Stimulated activated effector memory CD8-positive, alpha-beta T cell treated with anti-CD3 and anti-CD28 coated beads, Interleukin-12 subunit alpha, Interleukin-12 subunit beta, amount 100 ng/mL, for 72 hours (primary cell): Measurements from ENCODE around the gene EN2.
A peak's percentile ranks its signal among the peaks of the same experiment; 100 is the strongest.
"Not testable (repeated sequence)": the region's sequence is repeated elsewhere in the genome, so short reads cannot be mapped to it uniquely, and the experiment has no call there.

Experiments used
- ATAC-seq: fragments of 150-1000 bp; cut with Tn5 transposase; 2 replicates; pipeline ENCODE4 v1.10.0; 2021
- DNase-seq, 2 donors: peaks; one replicate each; pipeline ENCODE4 v3.0.0; 2021 to 2022; ENCODE audit warnings: low spot score in 2 of 2
- H3K27ac Mint-ChIP-seq: one replicate; pipeline ENCODE4 v1.8.0; 2022; ENCODE audit warnings: mild to moderate bottlenecking, mixed read lengths
- H3K36me3 Mint-ChIP-seq: one replicate; pipeline ENCODE4 v1.8.0; 2022; ENCODE audit warnings: mild to moderate bottlenecking, mixed read lengths
- H3K4me1 Mint-ChIP-seq: one replicate; pipeline ENCODE4 v1.8.0; 2022; ENCODE audit warnings: mixed read lengths
- H3K4me3 Mint-ChIP-seq: one replicate; pipeline ENCODE4 v1.8.0; 2022; ENCODE audit warnings: mild to moderate bottlenecking, mixed read lengths
- H3K9me3 Mint-ChIP-seq: one replicate; pipeline ENCODE4 v1.8.0; 2022; ENCODE audit warnings: mixed read lengths

Gene EN2

DNA sequence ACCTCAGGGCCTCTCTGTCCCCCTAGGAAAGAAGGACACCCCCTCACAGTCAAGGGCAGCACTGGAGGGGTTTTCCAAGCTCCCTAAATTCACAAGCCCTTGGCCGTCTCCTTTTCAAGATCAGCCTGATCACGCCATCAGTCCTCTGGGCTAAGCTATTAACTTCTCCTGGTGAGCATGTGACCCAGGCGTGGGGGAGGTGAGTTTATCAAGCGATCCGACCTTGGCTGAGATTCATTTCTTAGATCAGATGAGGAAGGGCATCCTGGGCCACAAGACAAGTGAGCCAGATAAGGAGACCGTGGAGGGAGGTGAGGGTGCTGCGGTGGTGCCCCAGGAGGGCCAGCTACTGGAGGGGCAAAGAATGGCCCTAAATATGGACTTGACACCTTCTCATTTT, 19.2 kb upstream of the EN2 start:
- no peaks in the 10 kb centered on the region for H3K36me3 Mint-ChIP-seq
- no peak for ATAC-seq
- DNase-seq: no peak
- no peaks in the 10 kb centered on the region for H3K4me1 Mint-ChIP-seq
- no peak overlapping the region for H3K4me3 Mint-ChIP-seq
- no peaks in the 10 kb centered on the region for H3K9me3 Mint-ChIP-seq
- no peak overlapping the region for H3K27ac Mint-ChIP-seq

DNA sequence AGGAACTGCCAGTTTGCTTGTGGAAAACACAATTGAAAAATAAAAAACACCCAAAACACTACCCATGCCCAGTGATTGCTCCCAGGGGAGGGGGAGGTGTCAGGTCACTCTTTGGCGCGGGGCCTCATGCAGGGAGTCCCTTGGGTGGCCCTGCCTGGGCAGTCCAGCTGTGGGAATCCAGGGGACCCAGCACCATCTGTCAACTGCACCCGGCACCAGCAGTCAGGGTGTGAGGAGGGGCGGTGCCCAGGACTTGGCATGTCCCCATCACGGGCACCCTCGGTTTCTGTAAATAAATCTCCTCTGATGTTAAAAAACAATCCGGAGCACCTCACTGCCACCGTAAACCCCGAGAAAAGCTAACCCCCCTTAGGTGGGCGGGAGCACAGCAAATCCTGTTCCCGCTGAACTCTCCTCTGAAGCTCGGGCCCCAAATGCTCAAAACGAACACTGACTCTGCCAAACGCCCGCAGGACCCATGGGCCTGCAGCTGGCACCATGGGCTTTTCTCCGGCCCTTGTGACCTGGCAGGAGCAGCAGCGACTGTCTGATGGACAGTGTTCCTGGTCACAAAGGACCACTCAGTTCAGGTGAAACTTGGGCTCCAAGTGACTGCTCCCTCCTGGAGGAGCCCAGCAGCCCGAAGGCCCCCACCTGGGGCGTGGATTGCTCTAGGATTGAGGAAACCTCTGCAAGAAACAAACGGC, 18.5 kb upstream of the EN2 start:
- no peak overlapping the region for H3K4me3 Mint-ChIP-seq
- H3K4me1 Mint-ChIP-seq: no peaks in the 10 kb centered on the region
- ATAC-seq: no peak
- H3K36me3 Mint-ChIP-seq: no peaks in the 10 kb centered on the region
- H3K27ac Mint-ChIP-seq: no peak overlapping the region
- DNase-seq: no peak
- no peaks in the 10 kb centered on the region for H3K9me3 Mint-ChIP-seq

DNA sequence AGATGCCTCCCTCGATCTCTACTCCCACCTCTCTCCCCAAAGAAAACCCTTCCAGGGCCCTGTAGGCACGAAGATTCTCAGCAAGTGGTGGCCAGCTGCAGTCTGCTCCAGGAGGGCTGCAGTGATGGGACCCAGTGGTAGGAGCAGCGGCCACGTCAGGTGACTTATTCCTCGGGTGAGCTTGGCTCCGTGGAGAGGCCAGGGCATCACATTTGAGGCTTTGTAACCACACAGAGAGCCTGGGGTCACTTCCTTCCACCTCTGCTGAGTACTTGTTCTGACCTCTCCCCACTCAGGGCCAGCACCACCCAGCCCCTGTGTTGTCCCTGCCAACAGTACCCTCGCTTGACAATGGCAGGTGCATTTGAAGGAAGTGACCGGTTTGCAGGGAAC, 17.9 kb upstream of the EN2 start:
- Mint-ChIP-seq H3K9me3 (no peaks in the 10 kb centered on the region), H3K4me1 (no peaks in the 10 kb centered on the region), H3K27ac (no peak overlapping the region), H3K36me3 (no peaks in the 10 kb centered on the region), H3K4me3 (no peak overlapping the region)
- DNase-seq (no peak), ATAC-seq (no peak)

DNA sequence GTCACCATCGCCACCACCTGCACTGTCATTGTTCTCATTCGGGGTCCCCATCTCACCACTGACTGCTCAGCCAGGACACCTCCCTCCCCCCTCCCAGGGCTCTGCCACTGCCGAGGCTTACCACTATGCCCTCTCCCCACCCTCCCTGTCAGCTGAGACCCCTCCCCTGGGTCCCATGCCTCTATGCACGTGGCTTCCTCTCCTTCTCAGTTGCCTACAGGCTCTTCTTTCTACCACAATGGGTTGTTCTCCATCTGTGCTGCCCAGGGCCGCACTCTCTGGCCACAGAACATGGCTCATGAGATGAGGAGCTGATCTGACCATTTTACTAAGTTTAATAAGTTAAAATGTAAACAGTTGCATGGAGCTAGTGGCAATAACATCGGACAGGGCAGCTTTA, 16.1 kb upstream of the EN2 start:
- Mint-ChIP-seq H3K27ac (no peak overlapping the region), H3K9me3 (no peaks in the 10 kb centered on the region), H3K4me3 (no peak overlapping the region), H3K4me1 (no peaks in the 10 kb centered on the region), H3K36me3 (no peaks in the 10 kb centered on the region)
- no peak for ATAC-seq
- no peak for DNase-seq

DNA sequence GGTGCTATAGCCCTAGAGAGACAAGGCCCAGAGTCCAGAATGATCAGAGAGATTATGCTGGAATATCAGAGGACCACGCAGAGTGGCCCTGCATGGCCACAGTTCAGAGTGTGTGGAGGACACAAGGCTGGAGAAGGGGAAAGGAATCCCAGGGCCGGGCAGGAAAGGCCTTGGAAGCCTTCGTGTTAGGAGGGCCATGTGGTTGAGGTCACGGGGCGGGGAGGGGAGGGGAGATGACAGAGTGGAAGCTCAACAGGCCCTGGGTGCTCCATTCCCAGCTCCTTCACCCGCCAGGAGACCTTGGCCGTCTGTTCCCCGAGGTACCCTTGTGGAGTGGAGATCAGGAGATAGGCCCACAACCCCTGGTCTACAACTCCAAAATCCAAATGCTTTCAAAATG, 13.2 kb upstream of the EN2 start:
- Mint-ChIP-seq H3K4me1 (peaks cover 9% of the 10 kb centered on the region), H3K27ac (no peak overlapping the region), H3K4me3 (no peak overlapping the region), H3K9me3 (no peaks in the 10 kb centered on the region), H3K36me3 (peaks cover 6% of the 10 kb centered on the region)
- no peak for DNase-seq
- no peak for ATAC-seq

DNA sequence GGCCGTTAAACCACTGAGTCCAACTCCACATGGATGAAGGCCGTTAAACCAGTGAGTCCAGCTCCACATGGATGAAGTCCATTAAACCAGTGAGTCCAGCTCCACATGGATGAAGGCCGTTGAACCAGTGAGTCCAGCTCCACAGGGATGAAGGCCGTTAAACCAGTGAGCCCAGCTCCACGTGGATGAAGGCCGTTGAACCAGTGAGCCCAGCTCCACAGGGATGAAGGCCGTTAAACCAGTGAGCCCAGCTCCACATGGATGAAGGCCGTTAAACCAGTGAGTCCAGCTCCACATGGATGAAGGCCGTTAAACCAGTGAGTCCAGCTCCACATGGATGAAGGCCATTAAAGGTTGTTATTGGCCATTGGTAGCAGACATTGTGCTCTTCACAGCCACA, 12.3 kb upstream of the EN2 start:
- H3K36me3 Mint-ChIP-seq, H3K27ac Mint-ChIP-seq, H3K9me3 Mint-ChIP-seq, H3K4me3 Mint-ChIP-seq, DNase-seq, ATAC-seq, H3K4me1 Mint-ChIP-seq: not testable (repeated sequence)

DNA sequence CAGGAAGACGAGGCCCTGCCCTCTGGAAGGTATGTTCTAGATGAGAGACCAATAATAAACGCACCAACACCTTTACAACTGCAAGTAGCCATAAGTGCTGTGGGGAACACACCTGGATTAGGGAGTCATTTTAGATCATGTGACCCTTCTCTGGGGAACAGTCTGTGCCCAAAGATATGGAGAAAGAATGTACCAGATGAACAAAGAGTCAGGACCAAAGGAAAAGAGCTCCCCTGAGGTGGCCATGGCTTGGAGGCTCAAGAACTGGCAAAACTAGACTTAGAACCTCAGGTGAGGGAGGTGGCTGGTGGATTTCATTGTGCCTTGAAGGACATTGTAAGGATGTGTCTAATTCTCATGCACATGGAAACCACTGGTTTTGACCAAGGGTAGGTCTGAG, 10.3 kb upstream of the EN2 start:
- Mint-ChIP-seq H3K27ac (no peak overlapping the region), H3K36me3 (peaks cover 6% of the 10 kb centered on the region), H3K4me1 (peaks cover 14% of the 10 kb centered on the region), H3K4me3 (no peak overlapping the region), H3K9me3 (no peaks in the 10 kb centered on the region)
- no peak for ATAC-seq
- DNase-seq: no peak

DNA sequence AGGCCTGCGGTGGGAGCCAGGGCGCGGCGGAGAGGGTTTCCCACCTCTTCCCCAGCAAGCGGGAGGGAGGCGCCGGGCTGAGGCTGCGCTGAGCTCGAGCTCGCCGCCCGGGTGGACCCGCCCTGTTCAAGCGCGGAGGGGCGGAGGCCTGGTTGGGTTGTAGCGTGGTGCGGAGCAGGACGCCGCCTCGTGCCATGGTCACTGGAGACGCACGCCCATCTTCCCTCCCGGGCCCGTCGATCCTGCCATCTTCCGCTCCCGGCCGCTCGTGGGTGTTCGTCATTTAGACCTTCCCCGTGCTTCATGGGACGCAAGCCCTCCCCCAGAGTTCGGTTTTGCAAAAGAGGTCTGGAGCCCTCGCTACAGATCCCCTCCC, 9.3 kb upstream of the EN2 start:
- ATAC-seq: peak; percentile 25
- Mint-ChIP-seq H3K4me3 (no peak overlapping the region), H3K27ac (no peak overlapping the region), H3K9me3 (no peaks in the 10 kb centered on the region), H3K36me3 (peaks cover 6% of the 10 kb centered on the region), H3K4me1 (peaks cover 14% of the 10 kb centered on the region)
- DNase-seq: no peak

DNA sequence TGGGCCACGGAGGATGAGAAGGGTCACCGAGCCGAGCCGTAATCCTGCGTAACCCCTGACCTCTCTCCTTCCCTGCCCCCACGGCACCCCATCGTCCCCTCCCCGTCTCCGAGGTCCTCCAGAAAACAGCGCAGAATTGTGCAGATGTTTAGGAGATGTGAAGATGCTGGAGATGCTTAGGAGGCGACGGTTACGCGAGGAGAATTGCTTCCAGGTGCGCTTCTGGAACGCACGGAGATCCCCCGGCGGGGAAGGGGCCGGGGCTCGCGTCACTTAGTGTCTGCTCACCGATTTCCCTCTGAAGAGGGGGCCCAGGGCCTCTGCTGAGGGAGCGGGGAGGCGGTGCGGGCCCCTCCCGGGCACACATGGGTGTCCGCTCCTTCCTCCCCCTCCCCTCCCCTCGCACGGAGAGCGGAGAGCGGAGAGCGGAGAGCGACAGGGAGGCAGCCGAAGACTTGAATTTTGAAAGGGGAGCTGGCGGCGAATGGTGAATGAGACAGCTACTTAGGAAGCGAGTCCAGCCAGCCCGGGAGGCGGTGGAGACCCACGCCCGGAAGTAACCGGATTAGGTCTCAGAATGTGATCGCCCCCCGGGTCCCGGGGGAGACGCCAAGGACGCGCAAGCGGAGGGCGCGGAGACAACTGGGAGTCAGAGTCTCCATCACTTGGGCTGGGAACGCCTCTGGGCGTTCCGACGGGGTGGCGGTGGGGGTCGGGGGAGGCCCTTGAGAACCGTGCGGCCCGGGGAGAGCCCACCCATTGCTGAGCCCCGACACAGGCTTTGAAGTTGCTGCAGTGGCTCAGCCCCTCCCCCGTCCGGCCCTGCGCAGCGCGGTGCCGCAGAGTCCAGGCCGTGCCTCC, 8.7 kb upstream of the EN2 start:
- ATAC-seq (no peak), DNase-seq (no peak)
- Mint-ChIP-seq H3K36me3 (peaks cover 6% of the 10 kb centered on the region), H3K9me3 (no peaks in the 10 kb centered on the region), H3K4me1 (peaks cover 14% of the 10 kb centered on the region), H3K27ac (no peak overlapping the region), H3K4me3 (no peak overlapping the region)

DNA sequence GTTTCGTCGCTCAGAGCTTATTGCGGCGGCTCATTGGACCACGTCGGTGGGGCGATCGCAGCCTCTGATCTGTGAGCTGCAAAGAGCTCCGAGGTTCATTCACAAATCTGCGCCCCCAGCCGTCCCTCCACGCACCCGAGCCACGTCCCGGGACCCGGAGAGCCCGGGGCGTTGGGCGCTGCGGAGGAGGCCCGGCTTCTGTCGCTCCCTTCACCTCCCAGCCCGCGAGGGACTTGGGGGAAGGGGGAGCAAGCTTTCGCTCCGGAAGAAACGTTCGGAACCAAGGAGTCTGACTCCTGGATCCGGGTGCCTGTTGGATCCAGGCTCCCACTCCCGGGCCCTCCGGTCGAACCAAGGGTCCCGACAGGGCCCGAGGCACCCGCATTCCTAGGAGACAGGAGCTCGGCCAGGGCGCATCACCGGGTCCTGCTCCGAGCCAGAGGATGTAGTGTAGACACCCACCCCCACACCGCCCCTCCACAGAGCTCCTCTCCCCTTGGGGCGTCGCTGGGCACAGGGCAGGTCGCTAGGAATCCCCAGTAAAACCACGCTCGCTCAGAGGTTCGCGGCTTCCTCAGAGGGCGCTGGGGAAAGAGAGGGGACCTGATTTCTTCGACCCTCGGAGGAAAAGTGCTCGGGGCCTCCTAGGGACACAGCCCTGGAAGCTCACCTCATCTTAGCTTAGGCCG, 7.9 kb upstream of the EN2 start:
- peaks cover 14% of the 10 kb centered on the region for H3K4me1 Mint-ChIP-seq
- H3K36me3 Mint-ChIP-seq: peaks cover 6% of the 10 kb centered on the region
- no peak for ATAC-seq
- no peak overlapping the region for H3K4me3 Mint-ChIP-seq
- no peak for DNase-seq
- no peaks in the 10 kb centered on the region for H3K9me3 Mint-ChIP-seq
- no peak overlapping the region for H3K27ac Mint-ChIP-seq

DNA sequence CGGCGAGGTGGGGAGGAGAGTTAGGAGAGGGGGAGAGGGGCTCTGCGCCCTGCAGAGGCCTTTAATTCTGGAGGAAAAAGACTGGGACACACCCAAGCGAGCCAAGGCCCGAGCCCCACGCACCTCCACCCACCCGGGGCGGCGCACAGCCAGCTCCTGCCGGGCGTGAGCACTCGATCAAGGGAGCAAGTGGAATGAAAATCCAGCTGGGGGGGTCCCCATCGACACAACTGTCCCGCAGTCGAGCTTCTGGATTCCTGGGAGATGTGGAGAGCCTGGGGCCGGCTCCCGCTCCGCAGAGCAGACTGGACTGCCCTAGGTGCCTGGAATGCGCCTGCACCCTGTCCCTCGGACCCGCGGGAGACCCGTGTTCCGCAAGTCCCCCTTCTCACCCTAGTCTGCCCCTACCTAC, 7.4 kb upstream of the EN2 start:
- peaks cover 14% of the 10 kb centered on the region for H3K4me1 Mint-ChIP-seq
- no peak for DNase-seq
- H3K4me3 Mint-ChIP-seq: no peak overlapping the region

DNA sequence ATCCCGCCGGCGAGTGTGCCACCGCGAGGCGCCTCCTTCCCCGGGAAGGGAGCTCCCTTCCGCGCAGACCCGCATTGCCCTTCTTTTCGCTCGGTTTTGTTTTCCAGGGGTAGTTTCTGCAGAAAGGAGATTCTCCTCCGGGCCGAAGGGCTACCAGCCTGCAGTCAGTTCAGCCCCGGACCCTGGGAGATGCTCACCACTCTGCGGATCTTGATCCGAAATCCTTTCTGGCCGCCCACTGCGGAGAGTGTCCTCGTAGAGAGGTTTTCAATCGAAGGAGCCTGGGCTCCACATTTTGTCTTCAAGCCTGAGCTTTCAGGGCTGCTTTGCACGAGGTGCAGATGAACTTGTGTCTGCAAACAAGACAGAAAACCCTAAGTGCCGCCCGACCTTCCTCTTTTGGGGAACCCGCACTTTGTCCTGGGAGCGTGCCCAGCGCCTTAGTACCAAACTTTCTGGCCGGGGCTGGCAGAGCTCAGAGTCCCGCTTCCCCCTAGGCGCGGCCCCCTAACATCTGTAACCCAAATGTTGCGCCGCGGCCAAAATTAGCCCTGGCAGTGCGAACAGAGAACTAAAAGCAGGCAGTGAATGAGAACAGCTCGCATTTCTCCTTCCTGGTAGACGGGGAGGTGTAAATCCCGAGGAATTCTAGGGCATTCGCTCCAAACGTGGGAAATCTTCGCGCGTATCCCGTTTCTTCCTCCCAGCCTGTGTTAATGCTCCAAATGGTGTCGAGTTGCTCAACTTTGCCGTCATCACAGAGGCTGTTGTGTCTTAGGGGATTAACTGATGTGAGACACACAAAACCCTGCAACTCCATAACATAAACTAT, 6.7 kb upstream of the EN2 start:
- H3K9me3 Mint-ChIP-seq: no peaks in the 10 kb centered on the region
- H3K27ac Mint-ChIP-seq: no peak overlapping the region
- no peak overlapping the region for H3K4me3 Mint-ChIP-seq
- peaks cover 16% of the 10 kb centered on the region for H3K4me1 Mint-ChIP-seq
- peaks cover 8% of the 10 kb centered on the region for H3K36me3 Mint-ChIP-seq
- DNase-seq (no peak), ATAC-seq (no peak)

More for the DNA sequence above, 7.4 kb upstream of the EN2 start:
- no peak overlapping the region for H3K27ac Mint-ChIP-seq
- no peaks in the 10 kb centered on the region for H3K9me3 Mint-ChIP-seq
- no peak for ATAC-seq
- H3K36me3 Mint-ChIP-seq: peaks cover 6% of the 10 kb centered on the region

DNA sequence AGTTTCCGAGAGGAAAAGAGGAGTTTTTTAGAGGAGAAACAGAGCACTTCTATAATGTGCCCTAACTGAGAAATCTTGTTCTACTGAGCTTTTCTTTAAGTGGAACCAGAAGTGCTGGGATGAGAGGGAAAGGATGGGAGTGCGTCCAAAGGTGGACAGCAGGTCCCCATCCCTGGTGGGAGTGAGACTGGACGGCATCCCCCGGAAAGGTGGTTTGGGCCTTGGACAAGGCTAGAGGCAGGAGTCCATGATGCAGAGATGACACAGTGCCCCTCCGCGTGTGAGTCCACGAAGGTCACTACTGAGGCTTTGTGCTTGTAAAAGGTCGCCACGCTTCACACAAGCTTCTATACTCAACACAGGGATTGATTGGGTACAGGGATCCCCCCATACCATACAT, 6.1 kb upstream of the EN2 start:
- no peak overlapping the region for H3K27ac Mint-ChIP-seq
- no peak overlapping the region for H3K4me3 Mint-ChIP-seq
- H3K4me1 Mint-ChIP-seq: peaks cover 22% of the 10 kb centered on the region
- DNase-seq (no peak), ATAC-seq (no peak)
- H3K36me3 Mint-ChIP-seq: peaks cover 12% of the 10 kb centered on the region
- no peaks in the 10 kb centered on the region for H3K9me3 Mint-ChIP-seq

DNA sequence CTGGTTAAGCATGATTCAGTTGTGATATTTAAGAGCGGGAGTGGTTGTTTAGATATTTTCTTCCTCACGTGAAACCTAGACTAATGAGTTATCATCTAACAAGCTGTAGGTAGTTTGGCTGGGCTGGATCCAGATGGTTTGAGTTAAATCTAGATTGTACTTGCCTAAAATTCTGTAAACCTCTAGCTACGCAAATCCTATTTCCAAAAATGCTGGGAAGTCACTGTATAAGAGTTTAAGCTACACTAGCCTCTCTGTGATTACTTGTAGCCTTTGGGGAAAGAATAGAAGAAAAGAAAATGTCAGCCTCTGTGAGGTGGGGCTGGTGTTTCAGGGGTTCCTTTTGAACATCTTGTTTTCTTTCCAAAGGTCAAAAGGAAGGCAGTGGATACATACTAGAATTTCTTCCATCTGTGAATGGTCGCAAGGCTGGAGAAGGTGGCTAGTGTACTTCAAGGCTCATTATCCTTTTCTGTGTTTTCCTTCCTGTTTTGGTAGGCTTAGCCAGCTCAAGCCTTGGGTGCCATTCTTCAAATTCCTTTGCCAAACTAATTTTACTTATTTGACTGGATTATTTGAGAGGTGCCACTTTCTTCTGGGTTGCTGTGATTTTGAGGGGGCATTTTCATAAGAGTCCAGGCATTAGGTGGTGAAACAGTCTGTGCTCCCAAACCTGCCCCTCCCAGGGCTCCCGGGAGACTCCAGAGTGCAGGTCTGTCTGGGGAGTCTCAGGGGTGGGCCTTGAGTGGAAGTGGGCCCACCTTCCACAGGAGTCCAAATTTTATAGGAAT, 5.2 kb upstream of the EN2 start:
- ATAC-seq (no peak), DNase-seq (no peak)
- Mint-ChIP-seq H3K9me3 (no peaks in the 10 kb centered on the region), H3K36me3 (peaks cover 7% of the 10 kb centered on the region), H3K4me3 (no peak overlapping the region), H3K4me1 (peaks cover 23% of the 10 kb centered on the region), H3K27ac (no peak overlapping the region)
